Tongue (tissue), 2 donors: ENCODE measurements around the gene OR13J1. TPM values are rescaled to one million over a fixed set of nuclear protein-coding genes. Genes with fewer than 3 reads are reported as not detected.
"Not testable (repeated sequence)": the region's sequence is repeated elsewhere in the genome, so short reads cannot be mapped to it uniquely, and the experiment has no call there.

Experiments
- DNase-seq: peaks from one replicate; pipeline ENCODE4 v3.0.0-alpha.2; 2015
- total RNA-seq: library from RNA; depleted of rRNA; stranded (reverse); fragments of >200 nt; gene quantifications from one replicate; pipeline ENCODE4 v1.2.3, GENCODE V29; 2014

OR13J1 gene
- total RNA-seq: not detected

GRCh38 chr9:35870351-35870923 lies at the start of gene OR13J1:
Gene OR13J1, minus strand, starts transcription at chr9:35870401. Its CDS starts 0 bp downstream, at chr9:35870401.
- DNase-seq: no peak

GRCh38 chr9:35919212-35920008 lies 49.2 kb upstream of the OR13J1 start:
- no peak for DNase-seq

GRCh38 chr9:35918780-35919179 lies 48.6 kb upstream of the OR13J1 start:
- no peak for DNase-seq

- DNase-seq: no peak
Observed at GRCh38 chr9:35917261-35917660, 47.1 kb upstream of the OR13J1 start.

- DNase-seq: no peak
Observed at GRCh38 chr9:35915681-35916294, 45.6 kb upstream of the OR13J1 start.

- DNase-seq: peak; percentile 66
Observed at GRCh38 chr9:35914301-35914807, 44.2 kb upstream of the OR13J1 start.

GRCh38 chr9:35913429-35913828 lies 43.2 kb upstream of the OR13J1 start:
- not testable (repeated sequence) for DNase-seq

GRCh38 chr9:35912791-35913400 lies 42.7 kb upstream of the OR13J1 start:
- no peak for DNase-seq

- no peak for DNase-seq
Observed at GRCh38 chr9:35911690-35912089, 41.5 kb upstream of the OR13J1 start.

GRCh38 chr9:35910613-35911359 lies 40.6 kb upstream of the OR13J1 start:
- no peak for DNase-seq

GRCh38 chr9:35909687-35910612 lies 39.7 kb upstream of the OR13J1 start:
- DNase-seq: no peak

GRCh38 chr9:35909274-35909673 lies 39.1 kb upstream of the OR13J1 start, which contains the start of gene SPAAR:
Gene SPAAR, plus strand, starts transcription at chr9:35909490. Its CDS starts 974 bp downstream, at chr9:35910464.
- DNase-seq: no peak

- peak; percentile 54 for DNase-seq
Observed at GRCh38 chr9:35908504-35909125, 38.4 kb upstream of the OR13J1 start.

GRCh38 chr9:35907711-35908503 lies 37.7 kb upstream of the OR13J1 start:
- DNase-seq: peak; percentile 92

GRCh38 chr9:35906923-35907699 lies 36.9 kb upstream of the OR13J1 start:
- peak; percentile 77 for DNase-seq

GRCh38 chr9:35905912-35906679 lies 35.9 kb upstream of the OR13J1 start, which contains the start of gene HRCT1:
Gene HRCT1, plus strand, starts transcription at chr9:35906202. Its CDS starts 86 bp downstream, at chr9:35906288.
- peak; percentile 97 for DNase-seq

GRCh38 chr9:35905051-35905781 lies 35.0 kb upstream of the OR13J1 start:
- peak; percentile 81 for DNase-seq
